Keratinocyte (primary cell): ENCODE results near the gene CLOCK. TPM values are rescaled to one million over a fixed set of nuclear protein-coding genes. Genes with fewer than 3 reads are reported as not detected.

Source experiments
- DNase-seq: peaks from one replicate; pipeline ENCODE4 v3.0.0-alpha.2; 2011; ENCODE audit warnings: low read depth, missing footprints, low spot score
- FAIRE-seq: peaks from 2 replicates; lab custom pipeline; 2011; peaks lifted over from hg19 to GRCh38; lab: Jason Lieb, UNC
- H2AFZ ChIP-seq: 2 replicates; pipeline ENCODE4 v1.6.0; 2012; ENCODE audit warnings: low read length, control low read depth, inconsistent platforms; ENCODE audit not compliant: control insufficient read depth
- H3K27ac ChIP-seq: 2 replicates; pipeline ENCODE4 v1.5.1; 2011; ENCODE audit warnings: low read length; ENCODE audit not compliant: control insufficient read depth, insufficient read depth
- H3K27me3 ChIP-seq: 3 replicates; pipeline ENCODE4 v1.6.0; 2011; ENCODE audit warnings: low read length; ENCODE audit not compliant: control insufficient read depth, insufficient read depth; ENCODE audit errors: extremely low read depth
- H3K36me3 ChIP-seq, 2 experiments: 2 replicates in 1 of 2; 3 replicates in 1 of 2; pipeline ENCODE4 v1.5.1; 2011; ENCODE audit warnings: low read length in 2 of 2, mild to moderate bottlenecking in 1 of 2; ENCODE audit not compliant: control insufficient read depth in 2 of 2, insufficient read depth in 2 of 2; ENCODE audit errors: extremely low read depth in 1 of 2
- H3K4me1 ChIP-seq: 3 replicates; pipeline ENCODE4 v1.5.1; 2011; ENCODE audit warnings: low read length; ENCODE audit not compliant: control insufficient read depth, insufficient read depth; ENCODE audit errors: extremely low read depth
- H3K4me2 ChIP-seq: 3 replicates; pipeline ENCODE4 v1.6.0; 2011; ENCODE audit warnings: low read depth, low read length; ENCODE audit not compliant: control insufficient read depth, insufficient read depth; ENCODE audit errors: extremely low read depth
- H3K4me3 ChIP-seq, 3 experiments: fragments of 200-600 bp in 1 of 3; sonication (generic) in 1 of 3; 2 replicates in 2 of 3; 3 replicates in 1 of 3; pipeline ENCODE4 v1.5.1; 2011 to 2016; ENCODE audit warnings: low read length in 3 of 3, mild to moderate bottlenecking in 3 of 3, control low read depth in 2 of 3, inconsistent platforms in 1 of 3, low read depth in 1 of 3, mixed read lengths in 1 of 3, mixed run types in 1 of 3, moderate library complexity in 1 of 3; ENCODE audit not compliant: control insufficient read depth in 2 of 3, insufficient read depth in 2 of 3; ENCODE audit errors: extremely low read depth in 1 of 3
- H3K79me2 ChIP-seq: 2 replicates; pipeline ENCODE4 v1.6.0; 2012; ENCODE audit warnings: low read length; ENCODE audit not compliant: control insufficient read depth, insufficient read depth
- H3K9ac ChIP-seq: 3 replicates; pipeline ENCODE4 v1.6.0; 2011; ENCODE audit warnings: low read length; ENCODE audit not compliant: control insufficient read depth, insufficient read depth; ENCODE audit errors: extremely low read depth
- H3K9me1 ChIP-seq: 3 replicates; pipeline ENCODE4 v1.6.0; 2011; ENCODE audit warnings: low read length; ENCODE audit not compliant: control insufficient read depth, insufficient read depth; ENCODE audit errors: extremely low read depth
- H3K9me3 ChIP-seq: 2 replicates; pipeline ENCODE4 v1.5.1; 2012; ENCODE audit warnings: low read depth, low read length; ENCODE audit not compliant: control insufficient read depth
- H4K20me1 ChIP-seq: 3 replicates; pipeline ENCODE4 v1.6.0; 2011; ENCODE audit warnings: low read length; ENCODE audit not compliant: control insufficient read depth, insufficient read depth; ENCODE audit errors: extremely low read depth
- CTCF ChIP-seq, 3 experiments: IDR thresholded peaks in 1 of 3; conservative IDR thresholded peaks in 1 of 3; optimal IDR thresholded peaks in 1 of 3; 2 replicates in 2 of 3; 3 replicates in 1 of 3; pipeline versions ENCODE3 to v1.5.1; 2011; ENCODE audit warnings: low read length in 3 of 3, mild to moderate bottlenecking in 3 of 3, moderate library complexity in 2 of 3, control low read depth in 1 of 3, inconsistent platforms in 1 of 3; ENCODE audit not compliant: insufficient read depth in 2 of 3; ENCODE audit errors: extremely low read depth in 1 of 3
- EZH2 ChIP-seq: IDR thresholded peaks from one replicate; pipeline ENCODE4 v1.6.1; 2012; ENCODE audit warnings: inconsistent platforms, mild to moderate bottlenecking, low read length, moderate library complexity
- dilution Hi-C: fragments of 300-500 bp; cut with MboI; formaldehyde crosslinking; loops from one replicate; pipeline ENCODE4 v1.7.0; 2020; ENCODE audit warnings: low sequenced_read_pairs; ENCODE audit not compliant: extremely low pct_ligation_motif_present
- polyA minus RNA-seq, 3 experiments: library from RNA; depleted of rRNA, polyadenylated mRNA; stranded (reverse); fragments of >200 nt; gene quantifications; 1 replicate in 1 of 3; 2 replicates in 1 of 3; 3 replicates in 1 of 3; pipeline ENCODE4 v1.2.3, GENCODE V29; 2011
- polyA plus RNA-seq, 5 experiments: library from polyadenylated mRNA; depleted of rRNA in 3 of 5; stranded (reverse) in 3 of 5; stranded (forward) in 1 of 5; unstranded in 1 of 5; fragments of >200 nt; gene quantifications; 1 replicate in 1 of 5; 2 replicates in 3 of 5; 3 replicates in 1 of 5; pipeline versions ENCODE4 v1.2.1 to v1.2.3, GENCODE V29; 2011 to 2012; ENCODE audit warnings: missing spikeins in 2 of 5, low read depth in 1 of 5, low replicate concordance in 1 of 5

The CLOCK gene
- polyA plus RNA-seq (23.6 to 28.6 TPM (median 27.1 TPM) in 3 replicates), polyA minus RNA-seq (21.4 to 77.4 TPM (median 60.2 TPM) in 3 replicates)
- polyA plus RNA-seq (2011; ENCODE audit: low read depth) = 17.7 TPM
- 12.1 and 25.9 TPM in 2 replicates for polyA plus RNA-seq (2011; cell fraction: cytosol; rRNA removed)
- 21.0 and 22.5 TPM in 2 replicates for polyA plus RNA-seq (2011; cell fraction: nucleus; rRNA removed)
- 9.3 and 24.4 TPM in 2 replicates for polyA plus RNA-seq (2012; ENCODE audit: low replicate concordance)
- polyA minus RNA-seq (2011; cell fraction: cytosol; rRNA and poly(A)+ RNA removed) = 46.8 TPM
- 29.8 and 65.8 TPM in 2 replicates for polyA minus RNA-seq (2011; cell fraction: nucleus; rRNA and poly(A)+ RNA removed)

GRCh38 chr4:55546756-55547465 is at the start of gene CLOCK:
Gene CLOCK, minus strand, starts transcription at chr4:55546909. Its CDS starts 64,124 bp downstream, at chr4:55482785.
- H3K9me3 ChIP-seq = no peaks in the 10 kb centered on the region
- FAIRE-seq (peak; percentile 26), DNase-seq (no peak)
- peak within 1 kb of the TSS; percentile 91 to 96 (median 95) for H3K4me3 ChIP-seq
- dilution Hi-C loops = no loop called here
- peak within 1 kb of the TSS; percentile 88 for H3K4me2 ChIP-seq
- TF ChIP-seq EZH2 = no peak
- TF ChIP-seq CTCF (optimal IDR thresholded peaks at IDR 0.05 in 1 of 3, IDR thresholded peaks at IDR 0.05 in 1 of 3, conservative IDR thresholded peaks at IDR 0.05 in 1 of 3; ENCODE audit: extremely low read depth in 1 of 3, insufficient read depth in 2 of 3, low read length in 3 of 3) = peak in 2 of 3 experiments; percentile 47 to 58
- H3K4me1 ChIP-seq = peaks cover 54% of the 10 kb centered on the region
- no peaks in the 10 kb centered on the region for H3K36me3 ChIP-seq
- H3K79me2 ChIP-seq = peaks cover 40% of the 10 kb centered on the region
- H3K9me1 ChIP-seq = peaks cover 3% of the 10 kb centered on the region
- no peaks in the 10 kb centered on the region for H3K27me3 ChIP-seq
- H3K27ac ChIP-seq = peak within 1 kb of the TSS; percentile 94
- H4K20me1 ChIP-seq = no peaks in the 10 kb centered on the region
- H2AFZ ChIP-seq = peak within 1 kb of the TSS; percentile 77
- peak within 1 kb of the TSS; percentile 93 for H3K9ac ChIP-seq

- Histone ChIP-seq H3K9ac (no peak within 1 kb of the TSS), H3K4me3 (no peak within 1 kb of the TSS), H3K79me2 (no peaks in the 10 kb centered on the region), H3K9me1 (no peaks in the 10 kb centered on the region), H3K27me3 (no peaks in the 10 kb centered on the region), H3K9me3 (no peaks in the 10 kb centered on the region), H2AFZ (no peak within 1 kb of the TSS), H3K4me2 (no peak within 1 kb of the TSS), H3K27ac (no peak within 1 kb of the TSS), H4K20me1 (no peaks in the 10 kb centered on the region), H3K4me1 (no peaks in the 10 kb centered on the region), H3K36me3 (no peaks in the 10 kb centered on the region)
- no peak for FAIRE-seq
- DNase-seq = no peak
- dilution Hi-C loops = no loop called here
- TF ChIP-seq EZH2 (no peak), CTCF (optimal IDR thresholded peaks at IDR 0.05 in 1 of 3, IDR thresholded peaks at IDR 0.05 in 1 of 3, conservative IDR thresholded peaks at IDR 0.05 in 1 of 3; ENCODE audit: extremely low read depth in 1 of 3, insufficient read depth in 2 of 3, low read length in 3 of 3) (no peak)
Measured at GRCh38 chr4:55592014-55592413, 45.3 kb upstream of the CLOCK start, which contains the start of gene PDCL2. Gene PDCL2, minus strand, starts transcription at chr4:55592245. Its CDS starts 136 bp downstream, at chr4:55592109.
